Breast epithelium (tissue), 3 donors: ENCODE results near the gene TMEM179.

ENCODE experiments used
- CTCF ChIP-seq, 3 donors: fragments of 450-650 bp; IDR thresholded peaks; one replicate each; pipeline ENCODE4 v1.5.1; 2016 to 2017; ENCODE audit warnings: antibody characterized with exemption in 3 of 3, mild to moderate bottlenecking in 3 of 3, moderate library complexity in 3 of 3
- POLR2AphosphoS5 ChIP-seq, 3 donors: sonication (generic); formaldehyde crosslinking; IDR thresholded peaks; one replicate each; pipeline ENCODE4 v1.6.1; 2017; ENCODE audit warnings: antibody characterized with exemption in 3 of 3

- TF ChIP-seq POLR2AphosphoS5 (IDR thresholded peaks at IDR 0.05) (no peak), CTCF (IDR thresholded peaks at IDR 0.05) (no peak)
Measured at GRCh38 chr14:104647467-104648043, 43.0 kb upstream of the TMEM179 start.
